Activated T-cell treated with anti-CD3 and anti-CD28 coated beads for 1 hour (primary cell): ENCODE results near the gene SRPRA.
"Not testable (repeated sequence)": the region's sequence is repeated elsewhere in the genome, so short reads cannot be mapped to it uniquely, and the experiment has no call there.

Experiments
- DNase-seq: peaks from one replicate; pipeline ENCODE4 v3.0.0-alpha.2; 2020; ENCODE audit warnings: low read depth

Gene SRPRA

DNA sequence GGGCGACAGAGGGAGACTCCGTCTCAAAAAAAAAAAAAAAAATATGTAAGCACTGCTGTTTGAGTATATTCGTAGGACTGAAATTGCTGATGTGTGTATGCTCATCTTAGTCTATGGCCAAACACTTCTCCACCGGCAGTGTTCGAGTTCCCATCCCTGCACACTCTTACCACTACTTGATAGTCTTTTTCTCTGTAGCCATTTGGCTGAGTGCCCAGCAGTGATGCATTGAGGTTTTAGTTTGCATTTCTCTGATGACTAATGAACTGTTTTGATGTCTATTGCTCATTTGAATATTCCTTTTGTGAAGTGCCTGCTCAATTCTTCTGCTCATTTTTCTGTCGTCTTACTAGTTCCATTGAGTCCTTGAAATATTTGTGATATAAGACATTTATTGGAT lies 16.1 kb upstream of the SRPRA start:
- peak; percentile 76 for DNase-seq

- DNase-seq = peak; percentile 38
Measured at GRCh38 chr11:126282736-126283591, 14.3 kb upstream of the SRPRA start, which contains the start of gene TIRAP. Gene TIRAP (plus strand): TSS chr11:126283093. CDS start chr11:126290895, 7,802 bp downstream.

DNA sequence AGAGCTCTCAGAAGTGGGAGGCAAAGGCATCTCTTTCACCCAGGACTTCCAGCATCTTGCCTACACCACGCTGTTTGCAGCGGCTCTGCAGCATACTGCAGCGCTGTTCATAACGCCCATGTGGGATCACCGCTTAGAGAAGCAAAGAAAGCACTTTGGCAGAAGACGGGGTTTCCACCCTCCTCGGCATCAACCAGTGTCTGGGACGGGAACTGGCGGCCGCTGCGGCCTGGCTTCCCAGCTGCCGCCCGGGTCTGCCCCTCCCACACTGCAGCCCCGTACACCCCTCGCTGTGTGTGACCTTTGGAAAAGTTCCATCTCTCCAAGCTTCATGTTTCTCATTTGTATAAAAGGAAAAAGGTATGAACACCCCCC lies 13.7 kb upstream of the SRPRA start:
- peak; percentile 19 for DNase-seq

DNA sequence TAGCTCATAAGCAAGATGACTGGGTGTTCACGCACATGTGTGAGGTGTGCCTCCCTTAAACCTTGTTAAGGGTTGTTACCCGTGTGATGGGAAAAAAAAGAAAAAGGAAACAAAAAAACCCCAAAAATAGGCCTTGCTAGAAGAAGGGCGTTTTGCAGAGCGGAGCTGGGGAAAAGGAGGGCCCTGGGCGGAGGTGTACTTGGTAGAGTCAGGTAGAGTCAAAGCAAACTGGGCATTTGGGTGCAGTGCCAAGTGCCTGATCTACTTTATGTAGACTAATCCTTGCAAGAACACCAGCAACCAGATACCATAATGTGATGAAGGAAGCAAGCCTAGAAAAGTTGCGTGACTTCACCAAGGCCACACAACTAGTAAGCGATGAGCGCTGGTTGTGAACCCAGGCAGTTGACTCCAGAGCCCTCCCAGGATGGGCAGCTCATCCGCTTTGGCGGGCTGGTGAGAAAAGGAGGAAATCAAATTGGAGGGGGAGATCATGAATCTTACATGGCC lies 13.0 kb upstream of the SRPRA start:
- DNase-seq = no peak

DNA sequence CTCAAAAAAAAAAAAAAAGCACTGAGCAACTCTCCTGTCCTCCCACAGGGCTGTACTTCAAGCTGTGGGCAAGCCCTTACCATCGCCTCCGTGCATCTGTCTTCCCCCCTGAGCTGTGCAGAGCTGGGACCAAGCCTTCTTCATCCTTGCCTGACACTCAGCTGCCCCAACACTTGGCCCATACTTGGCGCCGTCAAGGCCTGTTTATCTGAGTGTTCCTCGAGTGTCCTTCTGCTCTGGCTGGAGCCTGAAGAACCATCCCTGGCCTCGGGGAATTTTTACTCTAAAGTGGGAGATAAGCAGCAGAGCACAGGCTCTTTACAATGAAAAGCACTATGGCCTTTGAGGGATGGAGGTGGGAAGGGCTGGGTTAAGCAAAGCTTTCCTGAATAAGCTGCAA lies 12.6 kb upstream of the SRPRA start:
- DNase-seq = no peak

DNA sequence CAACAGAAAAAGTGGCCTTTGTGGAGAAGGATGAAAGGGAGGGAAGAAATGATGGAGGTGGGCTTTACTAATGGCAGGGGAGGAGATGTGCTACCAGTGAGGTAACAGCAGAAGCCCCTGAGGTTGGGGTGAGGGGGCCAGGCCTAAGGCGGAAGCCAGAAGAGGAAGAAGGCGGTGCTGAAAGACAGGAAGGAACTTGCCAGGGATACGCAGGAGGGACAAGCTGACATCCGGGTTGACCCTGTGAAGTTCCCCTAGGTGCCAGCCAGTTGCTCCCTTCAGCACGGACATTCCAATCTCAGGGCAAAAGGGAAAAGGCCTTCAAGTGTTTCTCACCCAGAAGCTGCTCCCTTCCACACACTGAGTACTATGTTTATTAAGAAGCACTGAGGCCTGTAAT lies 11.9 kb upstream of the SRPRA start:
- no peak for DNase-seq

DNA sequence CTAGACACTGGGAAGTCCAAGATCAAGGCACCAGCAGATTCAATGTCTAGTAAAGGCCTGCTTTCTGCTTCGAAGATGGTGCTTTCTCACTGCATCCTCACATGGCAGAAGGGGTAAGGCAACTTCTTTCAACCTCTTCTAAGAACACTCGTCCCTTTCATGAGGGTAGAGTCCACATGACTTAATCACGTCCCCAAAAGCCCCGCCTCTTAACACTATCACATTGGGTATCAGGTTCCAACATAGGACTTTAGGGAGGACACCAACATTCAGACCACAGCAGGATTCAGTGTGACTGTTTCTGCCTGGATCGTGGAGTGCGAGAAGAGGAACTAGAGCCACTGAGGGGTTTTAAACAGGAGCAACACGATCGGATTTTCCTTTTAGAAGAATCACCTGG lies 10.5 kb upstream of the SRPRA start:
- DNase-seq = no peak

- DNase-seq = no peak
Measured at GRCh38 chr11:126277780-126278179, 9.1 kb upstream of the SRPRA start.

- no peak for DNase-seq
Measured at GRCh38 chr11:126277322-126277721, 8.6 kb upstream of the SRPRA start.

DNA sequence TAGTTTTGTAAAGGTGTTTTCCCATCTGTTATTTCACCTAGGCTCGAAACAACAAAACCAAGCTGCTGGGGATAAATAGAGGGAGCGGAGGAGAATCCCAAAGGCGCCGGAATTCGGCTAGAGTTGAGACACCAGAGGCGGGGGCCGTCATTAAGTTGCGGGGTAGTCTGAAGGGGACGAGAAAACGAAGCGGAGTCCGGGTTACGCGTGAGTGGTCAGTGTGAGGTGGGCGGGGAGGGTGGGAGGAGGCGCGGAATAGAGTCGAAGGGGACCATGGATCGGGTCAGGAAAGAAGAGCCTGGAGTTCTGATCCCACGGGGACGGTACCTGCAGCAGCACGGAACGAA lies 361 bp downstream of the SRPRA start:
- no peak for DNase-seq

GRCh38 chr11:126267650-126268049 lies 1.0 kb downstream of the SRPRA start:
- no peak for DNase-seq

- no peak for DNase-seq
Measured at GRCh38 chr11:126265811-126266210, 2.9 kb downstream of the SRPRA start.

DNA sequence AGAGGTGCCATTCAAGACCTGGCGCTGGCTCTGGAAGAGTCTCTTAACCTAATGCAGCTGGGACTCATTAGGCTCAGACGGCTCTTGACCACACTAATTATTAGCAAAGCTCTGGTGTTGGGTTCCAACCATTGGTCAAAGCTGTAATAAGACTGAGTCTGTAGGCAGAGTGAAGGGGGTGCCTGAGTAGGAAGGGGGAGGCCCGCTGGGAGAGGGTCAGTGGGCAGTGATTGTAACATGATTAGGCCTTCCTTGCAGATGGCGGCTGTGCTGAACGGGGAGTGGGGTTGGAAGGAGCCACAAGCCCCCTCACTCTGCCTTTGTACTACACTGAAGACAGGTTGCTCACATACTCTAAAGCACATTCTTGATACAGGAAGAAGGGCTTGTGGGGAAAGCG lies 5.2 kb downstream of the SRPRA start:
- no peak for DNase-seq

DNA sequence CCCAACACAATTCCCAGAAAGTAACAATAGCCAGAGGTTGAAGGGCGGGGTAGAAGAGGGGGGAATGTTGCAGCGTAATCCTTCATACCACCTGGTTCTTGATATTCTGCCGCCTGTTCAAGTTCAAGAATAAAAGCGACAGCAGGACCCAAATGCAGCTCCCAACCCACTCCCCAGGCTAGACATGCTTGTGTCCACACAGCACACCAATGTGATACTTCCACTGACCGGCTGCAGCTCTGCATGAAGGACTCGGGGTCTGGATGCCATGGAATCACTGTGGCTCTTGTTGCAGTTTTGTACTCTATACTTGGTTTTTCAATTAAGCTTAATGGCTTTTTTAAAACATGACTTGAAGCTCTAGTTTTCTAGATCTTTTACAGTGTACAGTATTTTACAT lies 6.5 kb downstream of the SRPRA start:
- DNase-seq = no peak

- DNase-seq = no peak
Measured at GRCh38 chr11:126257764-126258163, 10.9 kb downstream of the SRPRA start.

GRCh38 chr11:126257144-126257543 lies 11.6 kb downstream of the SRPRA start:
- DNase-seq = no peak

DNA sequence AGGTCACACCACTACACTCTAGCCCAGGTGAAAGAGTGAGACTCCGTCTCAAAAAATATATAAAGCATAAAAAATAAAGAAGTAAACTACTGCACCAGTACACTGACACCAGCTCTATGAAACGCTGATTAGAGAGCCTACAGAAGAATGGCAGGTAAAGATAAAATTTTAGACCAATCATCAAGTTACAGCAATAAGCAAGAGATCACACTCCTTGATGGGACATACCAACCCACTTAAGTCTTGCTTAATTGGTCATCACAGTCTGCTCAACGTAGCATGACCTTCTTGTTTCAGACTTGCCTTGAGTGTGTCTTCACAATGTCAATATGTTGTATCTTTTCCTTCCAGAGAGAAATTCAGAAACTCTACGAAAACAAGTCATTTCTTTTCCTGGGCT lies 12.5 kb downstream of the SRPRA start:
- DNase-seq = no peak

DNA sequence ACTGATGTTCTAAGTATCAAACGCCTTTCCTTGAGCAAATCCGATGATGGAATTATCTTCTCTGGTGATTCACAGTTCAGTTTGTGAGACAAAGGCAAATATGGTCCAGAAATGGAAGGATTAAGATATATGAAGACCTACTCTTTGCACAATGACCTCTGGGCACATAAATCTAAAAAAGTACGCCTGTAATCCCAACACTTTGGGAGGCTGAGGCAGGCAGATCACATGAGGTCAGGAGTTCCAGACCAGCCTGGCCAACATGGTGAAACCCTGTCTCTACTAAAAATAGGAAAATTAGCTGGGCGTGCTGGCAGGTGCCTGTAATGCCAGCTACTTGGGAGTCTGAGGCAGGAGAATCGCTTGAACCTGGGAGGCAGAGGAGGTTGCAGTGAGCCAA lies 13.2 kb downstream of the SRPRA start:
- DNase-seq = not testable (repeated sequence)

GRCh38 chr11:126254819-126255218 lies 13.9 kb downstream of the SRPRA start:
- DNase-seq = no peak

DNA sequence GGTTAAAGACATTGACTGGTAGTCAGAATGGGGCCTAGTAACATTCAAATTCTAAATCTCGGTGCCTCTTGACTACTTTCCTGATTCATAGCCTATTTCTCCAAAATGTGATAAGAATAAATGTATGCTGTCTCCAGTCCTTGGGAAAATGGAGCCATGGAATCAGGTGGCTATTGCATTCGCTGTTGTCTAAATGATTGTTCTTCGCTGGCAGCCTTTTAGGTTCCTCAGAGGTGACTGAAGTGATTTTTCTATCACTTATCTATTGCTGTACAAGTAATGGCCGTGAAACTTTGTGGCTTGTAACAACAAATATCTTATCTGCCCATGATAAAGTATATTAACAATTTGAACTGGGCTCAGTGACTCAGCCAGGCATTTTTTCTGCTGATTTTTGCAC lies 15.4 kb downstream of the SRPRA start:
- DNase-seq = no peak

DNA sequence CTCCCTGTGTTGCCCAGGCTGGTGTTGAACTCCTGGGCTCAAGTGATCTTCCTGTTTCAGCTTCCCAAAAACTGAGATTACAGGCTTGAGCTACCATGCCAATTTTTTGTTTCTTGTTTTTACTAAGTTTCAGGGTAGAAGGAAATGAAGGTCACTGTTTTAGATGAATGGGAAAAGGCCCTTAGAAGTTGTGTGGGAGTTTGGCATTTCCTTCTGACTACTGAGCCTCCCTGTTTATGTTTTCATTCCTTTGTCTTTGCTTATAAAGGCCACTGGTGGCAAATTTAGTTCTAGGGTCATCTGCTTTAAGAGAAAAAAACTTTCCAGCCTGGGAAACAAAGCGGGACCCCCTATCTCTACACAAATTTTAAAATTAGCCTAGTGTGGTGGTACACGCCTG lies 22.1 kb downstream of the SRPRA start:
- DNase-seq = no peak

DNA sequence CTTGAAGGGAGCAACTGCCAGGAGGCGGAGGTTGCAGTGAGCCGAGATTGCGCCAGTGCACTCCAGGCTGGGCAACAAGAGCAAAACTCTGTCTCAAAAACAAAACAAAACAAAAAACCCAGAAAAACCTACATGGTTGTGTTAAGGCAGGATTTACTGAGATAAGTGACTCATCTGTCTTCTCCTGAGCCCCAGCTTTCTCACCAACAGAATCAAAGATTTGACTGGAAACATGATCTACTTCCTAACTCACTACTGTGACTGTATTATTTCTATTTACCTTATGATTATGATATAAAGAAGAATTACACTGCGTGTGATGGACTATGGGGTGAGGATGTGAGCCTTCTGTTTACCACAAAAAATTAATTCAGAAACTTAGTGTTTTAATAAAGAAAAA lies 35.3 kb downstream of the SRPRA start:
- no peak for DNase-seq

DNA sequence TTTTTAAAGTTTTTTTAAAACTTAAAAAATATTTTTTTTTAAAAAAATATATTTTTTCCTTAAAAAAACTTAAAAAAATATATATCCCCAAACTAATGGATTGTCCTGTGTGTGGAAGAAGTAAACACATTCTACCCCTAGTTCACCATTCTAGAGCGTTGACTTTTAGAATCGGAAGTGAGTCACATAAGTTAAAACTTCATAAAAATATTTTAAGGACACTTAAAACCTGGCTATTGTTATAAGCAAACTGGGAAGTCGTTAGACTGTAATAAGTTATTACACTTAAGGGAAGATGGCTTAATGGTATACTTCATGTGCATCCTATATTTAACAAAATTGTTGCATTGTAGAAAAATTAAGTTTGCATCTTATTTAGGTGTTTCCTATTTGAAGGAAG lies 36.0 kb downstream of the SRPRA start:
- DNase-seq = no peak
